ENCODE results near the gene FDCSP.
"Not testable (repeated sequence)": the region's sequence is repeated elsewhere in the genome, so short reads cannot be mapped to it uniquely, and the experiment has no call there.

The FDCSP gene

DNA sequence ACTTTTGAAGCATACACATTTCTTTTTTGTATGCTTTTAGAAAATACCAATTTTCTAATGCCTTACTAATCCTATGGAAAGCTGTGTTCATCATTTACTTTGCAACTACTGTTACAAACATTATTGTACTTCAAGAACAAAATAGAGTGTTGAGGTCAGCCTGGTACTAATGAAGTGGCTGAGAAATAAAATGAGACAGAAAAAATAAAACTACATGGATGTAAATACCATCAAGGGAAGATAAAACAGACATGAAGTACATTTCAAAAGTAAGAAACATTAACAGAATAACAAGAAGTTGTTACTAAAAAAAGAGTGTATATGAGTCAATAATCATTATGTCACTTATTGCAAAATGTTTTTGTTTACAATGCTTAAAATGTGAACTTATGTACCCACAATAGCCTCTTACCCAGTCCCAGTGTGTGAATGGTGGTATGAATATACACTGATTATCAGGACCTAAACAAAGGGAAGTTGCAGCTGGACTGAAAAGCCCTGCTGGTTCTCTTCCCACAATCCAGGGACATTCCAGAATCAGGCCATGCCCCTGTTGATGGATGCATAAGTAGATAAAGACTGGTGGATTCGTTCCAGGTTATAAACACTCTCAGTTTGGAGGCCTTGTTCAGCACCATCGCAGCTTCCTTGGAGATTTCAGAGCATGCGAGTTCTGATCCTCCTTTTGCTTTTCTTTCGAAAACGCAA lies 14.1 kb downstream of the FDCSP start:
- DNase-seq = no peak

DNA sequence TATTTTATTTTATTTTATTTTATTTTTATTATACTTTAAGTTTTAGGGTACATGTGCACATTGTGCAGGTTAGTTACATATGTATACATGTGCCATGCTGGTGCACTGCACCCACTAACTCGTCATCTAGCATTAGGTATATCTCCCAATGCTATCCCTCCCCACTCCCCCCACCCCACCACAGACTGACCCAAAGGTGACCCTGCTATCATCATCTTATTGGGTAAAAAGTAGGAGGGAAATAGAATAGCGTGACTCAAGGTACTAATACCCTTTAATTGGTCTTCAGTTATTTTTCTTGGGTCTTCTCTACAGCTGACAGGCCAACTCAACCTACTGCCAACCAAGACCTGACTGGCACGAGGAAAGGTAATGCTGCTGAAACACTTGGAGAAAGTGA lies 16.4 kb downstream of the FDCSP start, which contains the start of gene CSN3:
CSN3 (plus strand) TSS at position 301 of the 400 bp plus-strand sequence. CDS start 2,223 bp downstream, outside the sequence.
- not testable (repeated sequence) for DNase-seq

DNA sequence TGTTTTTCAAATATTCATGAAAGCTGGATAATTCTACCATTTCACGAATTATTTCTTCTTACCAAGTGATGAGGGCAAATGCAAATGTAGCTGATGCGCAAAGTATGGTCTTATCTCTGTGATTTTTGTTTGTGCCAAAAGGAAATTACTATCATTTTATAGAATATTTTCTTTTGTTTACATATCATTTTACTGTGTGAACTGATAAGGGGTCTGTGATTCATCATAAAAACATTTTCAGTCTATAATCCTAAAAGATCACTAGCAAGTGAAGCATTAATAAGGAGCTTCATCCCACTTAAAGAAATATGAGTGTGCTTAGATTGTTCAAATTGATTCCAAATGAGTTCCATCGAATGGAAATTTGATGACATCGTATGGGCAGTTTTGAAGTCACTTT lies 17.2 kb downstream of the FDCSP start:
- DNase-seq = no peak

DNA sequence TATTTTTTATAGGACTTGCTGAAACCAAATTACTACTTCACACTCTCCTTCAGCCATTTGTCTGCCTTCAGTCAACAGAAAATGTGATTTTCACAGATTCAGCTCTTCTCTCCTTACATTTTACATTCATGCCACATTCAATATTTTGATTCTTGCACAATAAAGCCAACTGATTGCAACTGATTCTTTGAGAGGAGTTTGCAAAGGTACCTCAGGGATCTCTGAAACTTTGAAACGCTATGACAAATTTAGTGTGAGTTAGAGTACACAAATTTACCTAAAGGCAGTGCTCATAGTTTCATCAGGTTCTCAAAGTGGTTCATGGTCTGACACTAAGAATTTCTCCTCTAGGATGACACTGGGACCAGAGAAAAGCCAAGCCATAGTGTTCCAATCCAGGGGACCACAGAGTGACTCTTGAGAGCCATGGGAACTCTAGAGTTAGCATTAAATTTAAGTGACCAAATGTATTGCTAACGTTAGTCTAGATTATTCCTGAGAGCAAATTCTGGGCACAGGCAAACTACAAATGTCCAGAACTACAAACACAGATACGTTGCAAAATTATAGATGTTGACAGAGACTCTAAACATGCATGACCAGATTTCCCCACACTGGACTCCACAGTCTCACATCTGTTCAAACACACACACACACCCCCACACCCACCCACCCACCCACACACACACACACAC lies 25.5 kb downstream of the FDCSP start:
- DNase-seq = no peak

DNA sequence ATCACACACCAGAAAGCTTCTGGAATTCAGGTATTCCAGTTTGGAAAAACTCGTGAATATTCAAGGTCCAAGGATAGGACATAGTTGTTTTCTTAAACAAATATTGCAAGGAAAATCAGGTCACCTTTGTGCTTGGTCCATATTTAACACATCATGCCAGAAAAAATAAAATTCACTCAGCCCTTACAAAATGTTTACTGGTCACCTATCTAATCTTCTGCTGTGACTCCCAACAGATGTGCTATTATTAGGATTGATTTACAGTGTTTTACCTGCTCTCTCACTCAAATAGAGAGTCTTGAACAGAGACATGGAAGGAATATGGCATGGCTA lies 26.0 kb downstream of the FDCSP start:
- no peak for DNase-seq

DNA sequence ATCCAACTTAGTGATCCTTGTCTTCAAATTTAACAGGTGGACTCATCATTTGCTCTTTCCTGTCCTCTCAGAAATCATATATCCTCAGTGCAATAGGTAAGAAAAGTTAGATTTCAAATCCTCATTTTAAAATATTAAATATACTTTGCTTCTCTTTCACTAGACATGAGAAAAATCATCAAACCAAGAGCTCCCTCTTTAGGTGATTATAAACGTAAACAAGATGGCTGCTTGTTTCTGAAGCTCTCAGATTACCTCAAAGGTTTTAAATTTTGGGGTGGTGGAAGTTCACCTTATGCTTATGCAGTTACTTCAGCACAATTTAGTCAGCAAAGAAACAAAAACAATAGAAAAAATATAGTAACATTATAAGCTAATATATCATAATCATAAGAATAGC lies 43.8 kb downstream of the FDCSP start:
- DNase-seq = peak; percentile 4

DNA sequence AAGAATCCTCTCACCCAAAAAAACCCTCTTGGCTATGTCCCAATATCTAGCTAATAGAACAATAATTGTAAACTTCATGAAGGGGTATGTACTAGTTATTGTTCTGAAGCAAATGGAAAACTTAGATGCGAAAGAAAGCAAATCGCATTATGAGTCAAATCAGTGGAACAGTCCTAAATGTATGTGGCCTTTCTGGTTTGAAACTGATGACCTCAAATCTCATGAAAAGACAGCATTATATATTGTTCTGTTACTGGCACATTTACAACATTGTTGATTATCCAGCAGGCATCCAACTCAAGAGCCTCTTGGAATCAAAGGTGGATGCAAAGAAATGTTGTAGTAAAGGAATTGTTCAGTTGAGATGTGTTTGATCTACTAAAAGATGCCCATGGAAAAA lies 51.2 kb downstream of the FDCSP start:
- DNase-seq = no peak

DNA sequence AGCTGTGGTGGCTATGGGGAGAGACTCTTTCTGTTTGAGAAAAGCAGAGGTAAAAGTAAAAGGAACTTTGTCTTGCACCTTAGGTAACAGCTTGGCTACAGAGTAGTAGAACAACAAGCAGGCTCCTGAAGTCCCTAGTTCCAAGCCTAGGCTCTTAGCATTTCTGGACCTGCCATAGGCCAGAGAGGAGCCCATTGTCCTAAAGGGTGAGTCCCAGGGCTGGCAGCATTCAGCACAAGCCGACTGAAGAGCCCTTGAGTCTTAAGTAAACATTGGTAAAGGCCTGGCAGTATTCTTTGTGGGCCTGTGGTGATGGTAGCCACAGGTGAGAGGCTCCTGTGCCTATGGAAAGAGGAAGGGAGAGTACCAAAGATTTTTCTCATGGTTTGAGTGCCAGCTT lies 54.6 kb downstream of the FDCSP start:
- no peak for DNase-seq
